ENCODE data around the gene GNB5.

DNA sequence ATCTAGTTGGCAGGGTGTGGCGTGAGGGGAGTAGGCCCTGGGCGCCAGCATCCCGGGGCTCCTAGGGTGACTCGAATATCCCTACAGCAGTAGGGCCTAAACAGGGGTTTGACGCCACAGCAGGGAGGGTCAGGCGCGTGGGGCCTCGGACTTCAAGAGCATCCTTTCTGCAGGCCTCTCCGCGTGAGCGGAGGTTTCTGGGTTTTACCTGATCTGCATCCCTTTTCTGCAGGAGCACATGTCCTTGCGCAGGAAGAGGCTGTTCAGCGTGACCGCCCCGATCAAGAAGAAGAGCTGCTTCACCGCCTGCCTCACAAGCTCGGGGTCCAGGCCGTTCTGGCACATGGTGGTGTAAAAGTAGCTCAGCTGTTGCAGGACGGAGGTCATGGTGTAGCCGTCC, 13.5 kb upstream of the GNB5 start:
- TF ChIP-seq, protein P1, sequence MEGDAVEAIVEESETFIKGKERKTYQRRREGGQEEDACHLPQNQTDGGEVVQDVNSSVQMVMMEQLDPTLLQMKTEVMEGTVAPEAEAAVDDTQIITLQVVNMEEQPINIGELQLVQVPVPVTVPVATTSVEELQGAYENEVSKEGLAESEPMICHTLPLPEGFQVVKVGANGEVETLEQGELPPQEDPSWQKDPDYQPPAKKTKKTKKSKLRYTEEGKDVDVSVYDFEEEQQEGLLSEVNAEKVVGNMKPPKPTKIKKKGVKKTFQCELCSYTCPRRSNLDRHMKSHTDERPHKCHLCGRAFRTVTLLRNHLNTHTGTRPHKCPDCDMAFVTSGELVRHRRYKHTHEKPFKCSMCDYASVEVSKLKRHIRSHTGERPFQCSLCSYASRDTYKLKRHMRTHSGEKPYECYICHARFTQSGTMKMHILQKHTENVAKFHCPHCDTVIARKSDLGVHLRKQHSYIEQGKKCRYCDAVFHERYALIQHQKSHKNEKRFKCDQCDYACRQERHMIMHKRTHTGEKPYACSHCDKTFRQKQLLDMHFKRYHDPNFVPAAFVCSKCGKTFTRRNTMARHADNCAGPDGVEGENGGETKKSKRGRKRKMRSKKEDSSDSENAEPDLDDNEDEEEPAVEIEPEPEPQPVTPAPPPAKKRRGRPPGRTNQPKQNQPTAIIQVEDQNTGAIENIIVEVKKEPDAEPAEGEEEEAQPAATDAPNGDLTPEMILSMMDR (conservative IDR thresholded peaks at IDR 0.05) = no peak
- TF ChIP-seq ZFX (IDR thresholded peaks at IDR 0.05) = no peak
